Peyer's patch (tissue), 4 donors: ENCODE results near the gene UBE2E3.

ENCODE experiments used
- POLR2A ChIP-seq, 2 donors: fragments of 450-650 bp; IDR thresholded peaks; one replicate each; pipeline ENCODE4 v1.5.1; 2017; ENCODE audit warnings: antibody characterized with exemption in 2 of 2, mild to moderate bottlenecking in 2 of 2, moderate library complexity in 2 of 2
- TF ChIP-seq, protein P1 (sequence below), 6 experiments: fragments of 450-650 bp in 4 of 6; fragments of 200-600 bp in 2 of 6; sonication (generic) in 1 of 6; IDR thresholded peaks; one replicate each; pipeline ENCODE4 v1.5.1; 2017 to 2019; ENCODE audit warnings: antibody characterized with exemption in 6 of 6, mild to moderate bottlenecking in 3 of 6, moderate library complexity in 1 of 6

DNA sequence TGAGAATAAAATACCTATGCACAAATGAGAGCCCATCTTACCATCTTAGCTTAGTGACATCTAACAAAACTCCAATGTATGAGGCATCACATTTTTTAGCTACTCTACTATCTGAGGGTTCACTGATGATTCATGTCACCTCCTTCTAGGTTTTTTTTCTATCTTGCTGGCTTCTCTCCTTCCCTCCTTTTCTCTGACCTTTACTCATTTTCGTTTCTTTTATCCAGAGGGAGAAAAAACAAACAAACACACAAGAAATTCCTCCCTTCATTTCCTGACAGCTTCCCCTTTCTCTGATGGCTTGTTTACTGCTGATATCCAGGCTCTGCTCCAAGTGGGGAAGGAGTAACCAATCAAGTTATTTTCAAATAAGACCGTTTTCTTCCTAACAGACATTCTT, 115.1 kb downstream of the UBE2E3 start:
- TF ChIP-seq, protein P1, sequence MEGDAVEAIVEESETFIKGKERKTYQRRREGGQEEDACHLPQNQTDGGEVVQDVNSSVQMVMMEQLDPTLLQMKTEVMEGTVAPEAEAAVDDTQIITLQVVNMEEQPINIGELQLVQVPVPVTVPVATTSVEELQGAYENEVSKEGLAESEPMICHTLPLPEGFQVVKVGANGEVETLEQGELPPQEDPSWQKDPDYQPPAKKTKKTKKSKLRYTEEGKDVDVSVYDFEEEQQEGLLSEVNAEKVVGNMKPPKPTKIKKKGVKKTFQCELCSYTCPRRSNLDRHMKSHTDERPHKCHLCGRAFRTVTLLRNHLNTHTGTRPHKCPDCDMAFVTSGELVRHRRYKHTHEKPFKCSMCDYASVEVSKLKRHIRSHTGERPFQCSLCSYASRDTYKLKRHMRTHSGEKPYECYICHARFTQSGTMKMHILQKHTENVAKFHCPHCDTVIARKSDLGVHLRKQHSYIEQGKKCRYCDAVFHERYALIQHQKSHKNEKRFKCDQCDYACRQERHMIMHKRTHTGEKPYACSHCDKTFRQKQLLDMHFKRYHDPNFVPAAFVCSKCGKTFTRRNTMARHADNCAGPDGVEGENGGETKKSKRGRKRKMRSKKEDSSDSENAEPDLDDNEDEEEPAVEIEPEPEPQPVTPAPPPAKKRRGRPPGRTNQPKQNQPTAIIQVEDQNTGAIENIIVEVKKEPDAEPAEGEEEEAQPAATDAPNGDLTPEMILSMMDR (IDR thresholded peaks at IDR 0.05) = no peak
- no peak for TF ChIP-seq POLR2A (IDR thresholded peaks at IDR 0.05)
